Stimulated activated naive CD8-positive, alpha-beta T cell treated with anti-CD3 and anti-CD28 coated beads, Interleukin-15, amount 100 ng/mL, for 72 hours (primary cell): ENCODE data around the gene NAV2.

Experiments used
- ATAC-seq: fragments of 150-1000 bp; cut with Tn5 transposase; 2 replicates; pipeline ENCODE4 v1.10.0; 2021; ENCODE audit warnings: mild to moderate bottlenecking, moderate library complexity
- DNase-seq, 2 donors: peaks; one replicate each; pipeline ENCODE4 v3.0.0; 2021 to 2022
- H3K27ac Mint-ChIP-seq, 2 donors: one replicate each; pipeline ENCODE4 v1.8.0; 2022; ENCODE audit warnings: mild to moderate bottlenecking in 2 of 2, mixed read lengths in 2 of 2, moderate library complexity in 2 of 2
- H3K27me3 Mint-ChIP-seq: one replicate; pipeline ENCODE4 v1.8.0; 2022; ENCODE audit warnings: mixed read lengths
- H3K4me1 Mint-ChIP-seq: one replicate; pipeline ENCODE4 v1.8.0; 2022; ENCODE audit warnings: mild to moderate bottlenecking, mixed read lengths
- H3K4me3 Mint-ChIP-seq, 2 donors: one replicate each; pipeline ENCODE4 v1.8.0; 2022; ENCODE audit warnings: mild to moderate bottlenecking in 2 of 2, mixed read lengths in 2 of 2, moderate library complexity in 1 of 2
- H3K9me3 Mint-ChIP-seq, 2 donors: one replicate each; pipeline ENCODE4 v1.8.0; 2022; ENCODE audit warnings: mixed read lengths in 2 of 2

NAV2 gene

DNA sequence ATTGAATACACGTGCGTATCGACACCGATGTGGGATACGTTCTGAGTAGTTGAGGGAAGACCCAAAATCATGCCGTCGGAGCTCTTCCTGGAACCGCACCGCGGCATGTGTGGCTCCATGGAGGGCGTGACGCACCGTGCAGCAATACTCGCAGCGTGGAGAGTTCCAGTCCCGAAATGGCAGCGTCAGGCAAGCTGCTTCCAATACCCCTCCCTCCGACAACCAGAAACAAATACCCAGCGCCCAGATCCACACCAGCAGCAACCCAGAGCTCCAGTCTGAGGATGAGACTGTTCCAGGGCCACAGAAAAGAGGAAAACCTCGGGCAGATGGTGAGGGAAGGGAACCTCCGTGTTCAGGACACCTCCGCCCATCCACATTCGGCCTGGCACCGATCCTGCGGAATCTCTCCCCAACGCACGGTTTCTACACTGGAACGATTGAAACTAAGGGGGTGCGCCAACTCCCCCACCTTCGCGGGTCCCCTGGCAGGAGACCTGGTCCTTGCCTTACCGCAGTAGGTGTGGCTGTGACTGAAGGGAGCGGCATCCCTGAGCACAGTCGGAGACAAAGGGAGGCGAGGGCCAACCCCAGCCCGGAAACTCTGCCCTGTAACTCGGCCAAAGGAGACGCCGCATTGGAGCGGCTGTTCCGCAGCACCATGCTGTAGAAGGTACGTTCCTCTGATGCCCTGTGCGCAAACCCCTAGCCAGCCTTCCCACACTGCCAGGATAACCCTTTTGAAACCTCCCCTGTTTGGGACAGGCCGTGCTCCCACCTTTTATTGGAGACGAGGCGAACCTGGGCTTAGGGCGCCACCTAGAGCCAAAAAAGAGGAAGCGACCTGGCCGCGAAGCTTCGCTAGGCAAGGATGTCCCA is 419.4 kb downstream of the NAV2 start:
- ATAC-seq (peak; percentile 69), DNase-seq (peak; percentile 43 to 48)
- no peaks in the 10 kb centered on the region for H3K9me3 Mint-ChIP-seq
- peak overlapping the region in 1 of 2 donors; percentile 32 for H3K27ac Mint-ChIP-seq
- H3K4me3 Mint-ChIP-seq = peak overlapping the region; percentile 58 to 75
- H3K4me1 Mint-ChIP-seq = peaks cover 12% of the 10 kb centered on the region
- peaks cover 56% of the 10 kb centered on the region for H3K27me3 Mint-ChIP-seq

DNA sequence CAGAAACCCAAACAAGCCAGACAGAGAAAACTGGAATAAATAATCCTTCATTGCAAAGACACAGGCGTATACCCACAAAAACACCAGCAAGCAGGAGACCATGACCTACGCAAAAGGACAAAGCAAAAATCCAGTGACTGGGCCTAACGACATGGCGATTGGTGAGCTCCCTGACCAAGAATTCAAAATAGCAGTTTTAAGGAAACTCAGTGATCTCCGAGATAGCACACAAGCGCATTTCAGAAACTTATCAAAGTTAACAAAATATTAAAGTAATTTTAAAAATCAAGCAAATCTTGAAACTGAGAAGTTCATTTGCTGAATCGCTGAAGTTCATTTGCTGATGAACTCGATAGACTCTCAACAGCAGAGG is 420.0 kb downstream of the NAV2 start:
- Mint-ChIP-seq H3K4me1 (peaks cover 12% of the 10 kb centered on the region), H3K27ac (no peak overlapping the region), H3K9me3 (no peaks in the 10 kb centered on the region), H3K4me3 (peak overlapping the region; percentile 58 to 75), H3K27me3 (peaks cover 56% of the 10 kb centered on the region)
- no peak for DNase-seq
- ATAC-seq = no peak

DNA sequence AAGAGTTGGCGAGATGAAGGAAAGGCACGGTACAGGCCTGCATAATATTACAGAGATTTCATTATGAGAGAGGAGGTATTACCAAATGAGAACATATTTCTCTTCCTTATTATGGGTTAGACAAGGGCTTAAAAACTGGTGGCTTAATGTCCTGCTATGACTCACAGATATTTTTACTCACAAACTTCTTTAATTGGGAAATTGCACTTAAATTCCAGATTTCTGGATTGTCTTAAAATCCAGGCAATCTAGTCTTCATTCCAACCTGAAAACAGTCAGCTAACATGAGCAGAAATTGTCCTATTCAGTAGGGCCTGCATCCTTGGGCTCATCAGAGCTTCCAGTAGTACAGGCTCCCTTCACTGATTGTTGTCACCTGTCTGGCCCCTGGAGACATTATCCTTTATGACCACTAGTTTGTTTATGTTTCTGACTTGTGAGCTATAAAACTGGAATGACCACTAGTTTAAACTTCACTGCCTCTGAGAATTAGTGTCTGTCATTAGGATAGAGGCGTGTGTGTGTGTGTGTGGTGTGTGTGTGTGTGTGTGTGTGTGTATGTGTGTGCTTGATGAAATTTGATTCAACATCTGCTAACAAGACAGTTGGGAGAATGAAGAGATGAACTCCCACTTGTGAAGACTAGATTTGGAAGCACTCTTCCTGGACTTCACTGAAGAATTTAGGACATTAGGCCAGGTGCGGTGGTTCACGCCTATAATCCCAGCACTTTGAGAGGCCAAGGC is 422.5 kb downstream of the NAV2 start:
- H3K27ac Mint-ChIP-seq = no peak overlapping the region

DNA sequence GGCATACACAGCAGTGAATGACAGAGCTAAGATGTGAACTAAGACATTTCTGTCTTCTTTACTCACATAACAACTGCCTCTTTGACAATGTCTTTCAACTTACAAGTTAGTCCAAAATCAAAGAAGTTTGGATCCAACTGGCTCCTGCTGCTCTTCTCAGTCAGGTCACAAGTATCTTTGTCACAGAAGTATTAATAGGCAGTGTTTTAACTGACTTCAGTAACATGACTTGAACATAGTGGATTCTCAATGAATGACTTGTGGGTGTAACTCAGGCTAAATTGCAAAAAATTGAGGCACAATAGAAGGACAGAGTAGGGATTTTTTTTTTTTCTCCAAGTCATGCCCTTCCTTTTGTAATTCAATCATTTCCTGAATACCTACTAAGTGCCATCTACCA is 425.0 kb downstream of the NAV2 start:
- H3K27me3 Mint-ChIP-seq = peaks cover 55% of the 10 kb centered on the region
- no peak overlapping the region for H3K4me3 Mint-ChIP-seq
- DNase-seq (no peak), ATAC-seq (no peak)
- peaks cover under 1% of the 10 kb centered on the region for H3K4me1 Mint-ChIP-seq
- H3K9me3 Mint-ChIP-seq = no peaks in the 10 kb centered on the region
- H3K27ac Mint-ChIP-seq = no peak overlapping the region

More for the DNA sequence above, 422.5 kb downstream of the NAV2 start:
- H3K4me1 Mint-ChIP-seq = peaks cover 12% of the 10 kb centered on the region
- DNase-seq (no peak), ATAC-seq (no peak)
- H3K27me3 Mint-ChIP-seq = peaks cover 64% of the 10 kb centered on the region
- no peak overlapping the region for H3K4me3 Mint-ChIP-seq
- H3K9me3 Mint-ChIP-seq = no peaks in the 10 kb centered on the region

DNA sequence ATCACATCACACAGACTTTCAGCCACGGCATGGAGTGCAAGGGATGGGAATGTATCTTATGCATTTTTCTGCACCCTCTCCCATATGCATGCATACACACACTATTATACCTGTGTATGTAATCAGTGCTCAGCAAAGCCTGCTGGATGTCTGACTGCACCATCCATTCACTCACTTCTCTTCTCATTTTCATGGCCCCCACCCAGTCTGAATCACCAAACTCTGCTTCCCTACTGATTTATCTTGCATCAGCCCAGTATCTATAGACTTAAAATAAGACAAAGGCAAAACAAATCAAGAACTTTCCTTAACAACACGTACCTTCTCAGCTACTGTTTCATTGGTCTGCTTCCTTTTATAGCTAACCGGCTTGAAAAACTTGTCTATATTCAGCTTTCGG is 426.1 kb downstream of the NAV2 start:
- H3K27me3 Mint-ChIP-seq = peaks cover 48% of the 10 kb centered on the region
- H3K9me3 Mint-ChIP-seq = no peaks in the 10 kb centered on the region
- no peak overlapping the region for H3K4me3 Mint-ChIP-seq
- DNase-seq = no peak
- H3K27ac Mint-ChIP-seq = no peak overlapping the region
- ATAC-seq = no peak
- no peaks in the 10 kb centered on the region for H3K4me1 Mint-ChIP-seq

DNA sequence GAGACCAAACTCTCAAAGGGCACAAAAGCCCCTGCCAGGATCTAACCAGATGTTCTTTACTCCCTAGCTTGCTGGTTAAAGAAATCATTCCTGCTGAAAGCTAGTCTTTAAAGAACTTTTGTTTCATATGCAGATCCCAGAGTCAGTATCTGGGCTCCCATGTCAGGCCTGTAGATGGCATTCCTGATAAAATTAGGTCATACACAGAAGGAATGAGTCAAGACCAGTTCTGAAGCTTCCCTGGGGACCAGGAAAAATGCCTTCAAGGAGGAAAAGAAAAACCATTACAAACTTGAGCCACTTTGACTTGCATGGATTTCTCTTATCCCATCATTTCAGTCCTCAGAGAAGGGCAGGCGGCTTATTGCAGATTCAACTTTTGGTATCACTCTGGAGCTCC is 441.7 kb downstream of the NAV2 start:
- DNase-seq (no peak), ATAC-seq (no peak)
- Mint-ChIP-seq H3K27me3 (peaks cover 50% of the 10 kb centered on the region), H3K4me1 (peaks cover 34% of the 10 kb centered on the region), H3K9me3 (peaks cover 5 to 7% of the 10 kb centered on the region in 2 donors), H3K27ac (no peak overlapping the region), H3K4me3 (no peak overlapping the region)

DNA sequence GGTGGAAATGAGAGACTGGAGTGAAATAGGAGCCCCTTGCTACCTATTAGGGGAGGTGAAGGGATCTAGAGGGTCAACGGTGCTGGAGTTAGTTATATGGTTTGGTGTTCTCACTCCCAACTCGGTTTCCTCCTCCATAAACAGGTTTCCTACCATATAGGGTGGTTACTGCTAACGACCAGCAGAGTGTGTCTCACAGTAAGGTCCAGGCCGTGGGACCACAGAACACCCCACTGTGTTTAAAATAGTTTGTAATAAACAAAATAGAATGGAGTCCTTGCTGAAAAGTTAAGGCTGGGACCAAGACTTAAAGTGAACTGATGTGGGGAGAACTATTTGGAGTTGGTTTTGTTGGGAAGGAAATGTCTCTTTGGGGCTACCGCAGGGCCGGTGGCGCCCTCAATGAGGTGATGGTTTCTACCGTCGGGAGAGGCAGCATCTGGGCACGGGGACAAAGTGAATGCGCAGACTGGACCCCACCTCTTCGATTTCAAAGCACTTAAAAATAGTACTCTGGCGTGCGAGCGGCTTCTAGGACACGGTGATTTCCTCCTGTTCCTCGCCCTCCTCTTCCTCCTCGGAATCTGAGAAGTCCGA is 443.1 kb downstream of the NAV2 start:
- Mint-ChIP-seq H3K4me3 (peak overlapping the region; percentile 80 to 85), H3K9me3 (peaks cover 5 to 8% of the 10 kb centered on the region in 2 donors), H3K27ac (no peak overlapping the region), H3K27me3 (peaks cover 64% of the 10 kb centered on the region), H3K4me1 (peaks cover 38% of the 10 kb centered on the region)
- DNase-seq (no peak), ATAC-seq (no peak)

DNA sequence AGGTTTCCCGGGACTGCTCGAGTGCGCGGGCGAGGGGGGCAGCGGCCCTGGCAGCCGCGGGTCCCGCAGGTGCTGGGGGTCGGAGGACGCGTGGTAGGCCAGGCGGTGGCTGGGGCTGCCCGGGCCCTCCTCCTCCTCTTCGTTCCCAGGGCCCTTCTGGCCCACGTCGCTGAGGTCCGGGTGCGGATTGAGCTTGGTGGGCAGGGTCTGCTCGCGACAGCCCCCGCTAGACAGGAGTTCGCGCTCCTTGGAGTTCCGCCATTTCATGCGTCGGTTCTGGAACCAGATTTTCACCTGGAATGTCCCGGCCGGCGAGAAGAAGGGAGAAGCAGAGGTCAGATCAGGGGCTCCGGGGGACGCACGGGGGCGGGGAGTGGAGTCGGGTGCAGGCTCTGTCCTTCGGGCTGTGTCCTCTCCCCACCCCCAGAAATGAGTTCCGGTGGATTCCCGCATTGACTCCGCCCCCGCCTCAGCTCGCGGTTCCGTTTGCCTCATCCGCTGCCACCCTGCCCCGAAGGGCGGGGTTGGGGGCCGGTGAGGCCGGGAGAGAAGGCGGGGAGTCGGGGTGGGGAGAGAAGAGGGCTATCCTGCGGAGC is 443.7 kb downstream of the NAV2 start:
- Mint-ChIP-seq H3K9me3 (peaks cover 5 to 8% of the 10 kb centered on the region in 2 donors), H3K4me1 (peaks cover 38% of the 10 kb centered on the region), H3K27me3 (peaks cover 70% of the 10 kb centered on the region), H3K27ac (no peak overlapping the region), H3K4me3 (peak overlapping the region; percentile 80 to 85)
- DNase-seq (peak; percentile 12 to 68), ATAC-seq (peak; percentile 82)

DNA sequence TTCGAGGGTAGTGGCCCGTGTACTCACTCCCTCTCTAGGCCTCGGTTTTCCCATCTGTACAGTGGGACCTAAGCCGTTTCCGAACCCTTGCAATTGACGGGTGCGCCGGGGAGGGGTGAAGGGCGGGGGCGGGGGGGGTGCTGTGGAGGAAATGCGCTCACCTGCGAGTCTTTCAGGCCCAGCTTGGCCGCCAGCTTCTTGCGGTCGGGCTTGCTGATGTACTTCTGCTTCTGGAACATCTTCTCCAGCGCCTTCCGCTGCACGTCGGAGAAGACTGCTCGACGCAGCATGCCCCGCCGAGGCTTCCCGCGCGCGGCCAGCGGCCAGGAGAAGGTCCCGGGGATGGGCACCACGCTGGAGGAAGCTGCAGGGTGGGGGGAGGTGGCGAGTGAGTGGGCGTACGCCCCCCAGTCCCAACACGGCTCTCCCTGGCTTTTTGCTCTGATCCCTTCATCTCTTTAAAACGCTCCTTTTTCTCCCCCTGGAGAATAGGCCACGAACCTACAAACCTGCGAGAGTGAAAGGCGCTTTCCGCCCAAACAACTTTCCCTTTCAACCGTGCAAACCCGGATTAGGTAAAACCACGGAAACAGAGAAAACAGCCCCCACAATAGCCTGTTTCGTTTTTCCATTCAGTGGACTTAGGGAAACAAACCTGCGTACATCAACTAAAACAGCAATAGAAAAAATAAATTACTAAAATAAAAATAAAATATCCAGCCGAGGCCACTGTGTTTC is 444.4 kb downstream of the NAV2 start:
- ATAC-seq (peak; percentile 70), DNase-seq (peak; percentile 45)
- peak overlapping the region; percentile 80 to 85 for H3K4me3 Mint-ChIP-seq
- peak overlapping the region; percentile 34 to 82 for H3K27ac Mint-ChIP-seq
- H3K27me3 Mint-ChIP-seq = peaks cover 76% of the 10 kb centered on the region
- peaks cover 41% of the 10 kb centered on the region for H3K4me1 Mint-ChIP-seq
- H3K9me3 Mint-ChIP-seq = peaks cover 5 to 8% of the 10 kb centered on the region in 2 donors

DNA sequence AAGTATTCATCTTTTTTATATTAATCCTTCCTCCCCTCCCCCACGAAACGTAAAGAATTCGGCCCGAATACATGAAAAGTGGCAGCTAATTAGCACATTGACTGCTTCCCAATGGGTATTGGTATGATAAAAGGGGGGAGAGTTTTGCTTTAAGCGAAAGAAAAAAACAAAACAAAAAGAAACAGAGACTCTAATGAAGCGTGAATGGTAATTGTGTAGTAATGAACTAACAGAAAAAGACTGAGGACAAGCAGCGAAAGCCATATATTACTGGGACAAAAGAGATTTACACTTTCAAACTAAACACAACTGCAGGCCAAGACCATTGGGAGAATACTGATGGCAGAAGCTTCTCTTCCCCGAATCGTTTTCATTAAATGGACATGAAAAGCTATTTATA is 445.1 kb downstream of the NAV2 start:
- Mint-ChIP-seq H3K27ac (no peak overlapping the region), H3K9me3 (peaks cover 5 to 8% of the 10 kb centered on the region in 2 donors), H3K4me3 (peak overlapping the region; percentile 80 to 85), H3K4me1 (peaks cover 48% of the 10 kb centered on the region), H3K27me3 (peaks cover 83% of the 10 kb centered on the region)
- no peak for DNase-seq
- no peak for ATAC-seq

DNA sequence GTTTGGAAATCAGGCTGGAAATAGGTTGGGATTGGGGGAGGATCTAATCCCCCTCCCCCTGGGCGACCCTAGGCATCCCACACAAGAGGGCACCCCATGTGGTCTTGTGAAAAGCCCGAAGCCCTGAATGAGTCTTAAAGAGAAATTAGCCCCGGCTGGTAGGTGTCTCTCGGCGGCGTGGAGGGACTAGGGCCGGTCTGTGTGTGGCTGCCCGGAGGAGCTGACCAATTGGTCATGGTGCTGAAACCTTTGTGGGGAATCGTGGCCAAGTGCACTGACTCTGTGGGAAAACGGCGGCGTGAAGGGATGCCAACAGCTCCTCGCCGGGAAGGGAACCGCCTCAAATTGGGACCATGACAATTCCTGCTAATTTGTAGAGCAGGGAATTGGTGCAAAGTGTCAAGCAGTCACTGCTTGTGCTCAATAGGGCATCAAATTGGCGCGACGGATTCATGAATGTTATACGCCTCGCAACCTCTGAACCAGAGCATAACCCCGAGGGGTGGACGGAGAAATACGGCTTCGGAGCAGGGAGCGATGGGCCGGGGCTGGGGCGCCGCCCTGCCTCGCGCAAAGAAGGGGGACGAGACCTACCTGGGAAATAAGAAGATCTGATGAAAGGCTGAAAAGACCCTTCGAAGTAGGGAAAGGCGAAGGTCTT is 446.1 kb downstream of the NAV2 start:
- no peak for ATAC-seq
- peaks cover 58% of the 10 kb centered on the region for H3K4me1 Mint-ChIP-seq
- DNase-seq = peak; percentile 9 to 26
- peaks cover 90% of the 10 kb centered on the region for H3K27me3 Mint-ChIP-seq
- H3K9me3 Mint-ChIP-seq = peaks cover 5 to 8% of the 10 kb centered on the region in 2 donors
- H3K27ac Mint-ChIP-seq = peak overlapping the region in 1 of 2 donors; percentile 19
- no peak overlapping the region for H3K4me3 Mint-ChIP-seq

DNA sequence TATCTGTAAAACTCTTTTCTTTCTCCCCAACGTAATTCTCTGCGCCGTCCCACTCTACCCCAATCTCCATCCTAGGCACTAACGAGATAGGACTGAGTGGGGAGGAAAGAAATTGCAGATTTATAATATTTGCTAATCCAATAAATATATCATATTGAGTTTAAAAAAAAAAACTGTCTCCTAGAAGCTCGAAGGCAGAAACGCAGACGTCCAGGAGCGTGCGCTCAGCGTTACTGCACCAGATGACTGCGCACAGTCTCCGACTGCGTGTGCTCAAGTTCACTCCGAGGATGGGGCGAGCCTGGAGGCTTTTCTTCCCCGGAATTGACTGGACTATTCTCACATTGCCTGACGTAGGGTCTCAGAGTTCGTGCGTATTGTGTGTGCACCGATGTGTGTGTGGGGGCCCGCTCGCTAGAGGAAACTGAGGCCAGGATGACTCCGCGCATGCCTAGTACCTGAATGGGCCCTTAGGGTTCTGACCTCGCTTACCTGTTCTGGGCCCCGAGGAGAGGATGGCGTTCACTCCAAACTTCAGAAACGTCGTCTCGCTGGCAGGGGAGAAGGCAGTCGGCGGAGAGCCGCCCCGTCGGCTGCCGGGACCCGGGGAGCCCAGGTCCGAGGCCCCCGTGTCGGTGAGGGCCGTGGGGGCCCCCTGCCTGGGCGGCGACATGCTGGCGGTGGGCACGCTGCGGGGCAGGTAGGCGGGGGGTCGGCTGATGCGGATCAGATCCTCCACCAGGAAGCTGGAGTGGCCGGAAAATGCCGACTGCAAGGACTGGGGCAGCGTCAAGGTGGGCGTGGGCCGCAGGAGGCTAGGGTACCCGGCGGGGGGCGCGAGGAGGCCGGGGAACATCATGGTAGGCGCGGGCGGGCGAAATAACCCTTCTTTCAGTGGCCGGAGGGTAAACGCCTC is 447.1 kb downstream of the NAV2 start:
- ATAC-seq (no peak), DNase-seq (no peak)
- H3K4me1 Mint-ChIP-seq = peaks cover 63% of the 10 kb centered on the region
- peak overlapping the region in 1 of 2 donors; percentile 78 for H3K27ac Mint-ChIP-seq
- H3K4me3 Mint-ChIP-seq = no peak overlapping the region
- peaks cover 96% of the 10 kb centered on the region for H3K27me3 Mint-ChIP-seq
- peaks cover 5 to 8% of the 10 kb centered on the region in 2 donors for H3K9me3 Mint-ChIP-seq

DNA sequence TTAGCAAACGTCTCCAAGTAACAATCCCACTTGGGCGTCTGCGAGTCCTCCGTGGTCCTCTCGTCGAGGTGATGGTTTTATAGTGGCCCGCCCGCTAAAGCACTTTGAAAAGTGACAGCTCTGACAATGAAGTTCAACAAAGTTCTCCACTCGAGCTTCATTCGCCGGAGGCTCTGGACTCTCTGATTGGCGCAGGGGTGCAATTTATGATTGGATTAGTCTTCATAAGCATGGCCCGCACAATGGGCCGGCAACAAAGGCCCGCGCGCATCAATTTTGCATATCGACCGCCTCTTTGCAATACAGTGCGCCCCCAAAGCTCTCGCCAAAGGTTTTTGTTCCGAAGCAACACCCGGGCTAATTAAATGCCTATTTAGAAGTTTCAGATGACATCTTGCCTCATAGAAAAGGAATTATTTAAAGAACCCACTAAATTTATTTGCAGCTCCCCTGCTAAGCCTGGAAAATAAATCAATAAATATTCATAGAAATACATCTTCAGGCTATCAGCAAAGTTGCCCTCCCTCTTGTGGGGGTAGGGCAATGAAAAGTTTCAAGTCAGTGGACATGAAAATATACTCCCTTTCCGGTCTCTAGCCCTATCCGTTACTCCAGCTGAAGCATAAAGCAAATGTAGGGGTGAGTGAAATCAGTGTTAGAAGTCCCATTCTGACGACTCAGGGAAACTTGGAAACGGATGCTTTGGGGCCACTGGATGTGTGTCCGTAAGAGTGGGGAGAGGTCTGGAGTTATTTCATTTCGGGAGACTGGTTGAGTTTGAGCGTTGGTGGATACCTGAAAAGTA is 448.0 kb downstream of the NAV2 start, which contains the start of gene DBX1:
TSS of gene DBX1 (minus strand) at position 51 of the 805 bp plus-strand sequence. CDS start 151 bp downstream, outside the sequence.
- Mint-ChIP-seq H3K9me3 (peaks cover 5 to 8% of the 10 kb centered on the region in 2 donors), H3K27me3 (peaks cover 99% of the 10 kb centered on the region), H3K27ac (peak within 1 kb of the TSS in 1 of 2 donors; percentile 78), H3K4me3 (no peak within 1 kb of the TSS), H3K4me1 (peaks cover 63% of the 10 kb centered on the region)
- DNase-seq (peak in 1 of 2 donors; percentile 6), ATAC-seq (no peak)
